IPS-15b (cell line): Measurements from ENCODE around the gene DNAJB8.

Experiments used
- H3K27me3 ChIP-seq: one replicate; pipeline ENCODE4 v1.6.1; 2013; ENCODE audit warnings: low read length; ENCODE audit not compliant: control insufficient read depth, insufficient read depth
- H3K36me3 ChIP-seq: one replicate; pipeline ENCODE4 v1.6.1; 2013; ENCODE audit warnings: low read length; ENCODE audit not compliant: control insufficient read depth, insufficient read depth
- H3K4me1 ChIP-seq: one replicate; pipeline ENCODE4 v1.6.1; 2013; ENCODE audit warnings: mild to moderate bottlenecking, low read length; ENCODE audit not compliant: control insufficient read depth, insufficient read depth
- H3K4me3 ChIP-seq: one replicate; pipeline ENCODE4 v1.5.1; 2013; ENCODE audit warnings: low read depth, low read length
- H3K9ac ChIP-seq: one replicate; pipeline ENCODE4 v1.6.1; 2013; ENCODE audit warnings: low read depth, mild to moderate bottlenecking, low read length
- H3K9me3 ChIP-seq: one replicate; pipeline ENCODE4 v1.6.1; 2013; ENCODE audit warnings: mild to moderate bottlenecking, low read length; ENCODE audit not compliant: control insufficient read depth, insufficient read depth

DNAJB8 gene

GRCh38 chr3:128466840-128467541 lies at the start of gene DNAJB8:
TSS of gene DNAJB8 (minus strand) at chr3:128466890. CDS start at chr3:128463245, 3,645 bp downstream.
- Histone ChIP-seq H3K4me1 (no peaks in the 10 kb centered on the region), H3K9ac (no peak within 1 kb of the TSS), H3K4me3 (no peak within 1 kb of the TSS), H3K27me3 (peaks cover 26% of the 10 kb centered on the region), H3K36me3 (no peaks in the 10 kb centered on the region), H3K9me3 (no peaks in the 10 kb centered on the region)

GRCh38 chr3:128515967-128516366 lies 49.3 kb upstream of the DNAJB8 start:
- H3K9ac ChIP-seq: no peak overlapping the region
- H3K4me1 ChIP-seq: no peaks in the 10 kb centered on the region
- H3K4me3 ChIP-seq: no peak overlapping the region
- H3K36me3 ChIP-seq: no peaks in the 10 kb centered on the region
- no peaks in the 10 kb centered on the region for H3K9me3 ChIP-seq
- no peaks in the 10 kb centered on the region for H3K27me3 ChIP-seq

GRCh38 chr3:128508852-128509251 lies 42.2 kb upstream of the DNAJB8 start:
- Histone ChIP-seq H3K36me3 (no peaks in the 10 kb centered on the region), H3K9ac (no peak overlapping the region), H3K9me3 (no peaks in the 10 kb centered on the region), H3K4me3 (no peak overlapping the region), H3K4me1 (no peaks in the 10 kb centered on the region), H3K27me3 (peaks cover 4% of the 10 kb centered on the region)

- H3K27me3 ChIP-seq: peaks cover 4% of the 10 kb centered on the region
- H3K4me3 ChIP-seq: no peak overlapping the region
These were observed 40.1 kb upstream of the DNAJB8 start for GRCh38 chr3:128506754-128507153.

GRCh38 chr3:128505771-128506170 lies 39.1 kb upstream of the DNAJB8 start:
- Histone ChIP-seq H3K9ac (no peak overlapping the region), H3K9me3 (no peaks in the 10 kb centered on the region), H3K36me3 (no peaks in the 10 kb centered on the region), H3K4me1 (no peaks in the 10 kb centered on the region), H3K4me3 (no peak overlapping the region), H3K27me3 (peaks cover 4% of the 10 kb centered on the region)

More at GRCh38 chr3:128506754-128507153, 40.1 kb upstream of the DNAJB8 start:
- no peaks in the 10 kb centered on the region for H3K4me1 ChIP-seq
- H3K36me3 ChIP-seq: no peaks in the 10 kb centered on the region
- no peak overlapping the region for H3K9ac ChIP-seq
- no peaks in the 10 kb centered on the region for H3K9me3 ChIP-seq

GRCh38 chr3:128504963-128505730 lies 38.5 kb upstream of the DNAJB8 start:
- Histone ChIP-seq H3K4me1 (no peaks in the 10 kb centered on the region), H3K4me3 (no peak overlapping the region), H3K9me3 (no peaks in the 10 kb centered on the region), H3K27me3 (peaks cover 4% of the 10 kb centered on the region), H3K9ac (no peak overlapping the region), H3K36me3 (no peaks in the 10 kb centered on the region)

- Histone ChIP-seq H3K4me1 (no peaks in the 10 kb centered on the region), H3K4me3 (no peak overlapping the region), H3K27me3 (peaks cover 4% of the 10 kb centered on the region), H3K36me3 (no peaks in the 10 kb centered on the region), H3K9me3 (no peaks in the 10 kb centered on the region), H3K9ac (no peak overlapping the region)
These were observed 37.8 kb upstream of the DNAJB8 start for GRCh38 chr3:128504533-128504915.

- Histone ChIP-seq H3K9ac (no peak overlapping the region), H3K4me3 (no peak overlapping the region), H3K4me1 (no peaks in the 10 kb centered on the region), H3K9me3 (no peaks in the 10 kb centered on the region), H3K27me3 (peaks cover 7% of the 10 kb centered on the region), H3K36me3 (no peaks in the 10 kb centered on the region)
These were observed 37.3 kb upstream of the DNAJB8 start for GRCh38 chr3:128503751-128504532.

- H3K27me3 ChIP-seq: peaks cover 12% of the 10 kb centered on the region
- H3K4me3 ChIP-seq: no peak overlapping the region
- H3K4me1 ChIP-seq: no peaks in the 10 kb centered on the region
- H3K36me3 ChIP-seq: no peaks in the 10 kb centered on the region
- no peak overlapping the region for H3K9ac ChIP-seq
- H3K9me3 ChIP-seq: no peaks in the 10 kb centered on the region
These were observed 36.5 kb upstream of the DNAJB8 start for GRCh38 chr3:128503164-128503651.

GRCh38 chr3:128502712-128503111 lies 36.0 kb upstream of the DNAJB8 start:
- H3K9ac ChIP-seq: no peak overlapping the region
- H3K36me3 ChIP-seq: no peaks in the 10 kb centered on the region
- peaks cover 15% of the 10 kb centered on the region for H3K27me3 ChIP-seq
- H3K9me3 ChIP-seq: no peaks in the 10 kb centered on the region
- no peak overlapping the region for H3K4me3 ChIP-seq
- H3K4me1 ChIP-seq: no peaks in the 10 kb centered on the region

GRCh38 chr3:128501431-128501830 lies 34.7 kb upstream of the DNAJB8 start:
- Histone ChIP-seq H3K4me3 (no peak overlapping the region), H3K27me3 (peaks cover 23% of the 10 kb centered on the region), H3K36me3 (no peaks in the 10 kb centered on the region)

More at GRCh38 chr3:128501431-128501830, 34.7 kb upstream of the DNAJB8 start:
- no peaks in the 10 kb centered on the region for H3K9me3 ChIP-seq
- H3K4me1 ChIP-seq: peaks cover 4% of the 10 kb centered on the region
- H3K9ac ChIP-seq: no peak overlapping the region
